ENCODE measurements around the gene EYA4. TPM values are rescaled to one million over a fixed set of nuclear protein-coding genes. Genes with fewer than 3 reads are reported as not detected.

EYA4 gene
- total RNA-seq, 1 donor from 2014 or later, result 24.2 TPM

DNA sequence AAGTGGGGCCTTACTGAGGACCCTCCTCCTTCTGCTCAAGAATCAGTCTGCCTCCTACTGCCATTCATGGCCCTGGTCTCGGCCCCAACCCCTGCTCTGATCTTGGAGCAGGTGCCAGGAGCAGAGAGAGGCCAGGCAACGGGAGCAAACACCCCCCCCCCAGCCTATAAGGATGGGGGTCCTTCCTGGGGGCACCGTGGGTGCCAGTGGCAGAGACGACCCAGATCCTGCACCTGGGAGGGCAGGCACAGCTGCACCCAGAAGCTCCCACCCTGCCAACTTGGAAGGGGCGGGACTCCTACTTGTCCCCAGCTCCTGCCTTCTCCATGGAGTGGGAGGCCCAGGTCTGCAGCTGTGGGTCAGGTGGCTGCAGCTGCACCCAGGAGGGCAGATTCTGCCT lies 183.2 kb downstream of the EYA4 start:
- no peak for DNase-seq (ENCODE audit: low spot score)
- intact Hi-C loops (cut with DNase I), result no loop called here

DNA sequence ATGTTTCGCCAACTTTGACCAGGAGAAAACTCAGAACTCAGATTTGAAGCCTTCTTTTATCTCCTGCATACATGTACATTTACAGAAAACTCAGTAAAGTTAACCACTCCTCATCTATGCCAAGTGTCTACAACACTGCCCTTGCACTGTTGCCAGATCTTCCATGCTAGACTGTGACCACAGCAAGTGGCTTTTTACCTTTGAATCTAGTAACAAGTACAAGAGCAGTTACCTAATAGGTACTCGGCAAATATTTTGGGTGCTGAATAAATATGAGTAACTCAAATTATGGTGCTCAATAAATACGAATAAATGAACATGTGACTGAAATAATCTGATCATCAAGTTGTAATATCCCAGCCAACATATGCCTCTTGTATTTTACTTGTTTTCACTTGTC lies 184.9 kb downstream of the EYA4 start:
- intact Hi-C loops (cut with DNase I), result no loop called here
- DNase-seq (ENCODE audit: low spot score), result no peak

DNA sequence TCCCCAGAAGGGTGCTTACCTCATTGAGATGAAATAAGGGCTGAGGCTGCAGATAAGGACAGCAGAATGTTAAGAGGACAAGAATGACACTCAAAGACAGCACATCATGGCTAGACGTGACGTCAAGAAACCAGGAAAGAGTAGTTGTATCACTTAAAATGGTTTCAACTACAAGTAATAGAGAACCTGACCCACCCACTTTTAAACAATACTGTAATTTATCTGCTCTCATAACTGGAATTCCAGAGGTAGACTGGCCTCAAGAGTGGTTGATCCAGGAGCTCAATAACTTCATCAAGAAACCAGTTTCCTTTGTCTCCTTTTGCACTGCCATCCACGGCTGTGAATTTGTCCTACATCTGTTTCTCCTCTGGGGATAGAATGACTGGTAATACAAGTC lies 187.1 kb downstream of the EYA4 start:
- intact Hi-C loops (cut with DNase I), result no loop called here
- DNase-seq (ENCODE audit: low spot score), result no peak

DNA sequence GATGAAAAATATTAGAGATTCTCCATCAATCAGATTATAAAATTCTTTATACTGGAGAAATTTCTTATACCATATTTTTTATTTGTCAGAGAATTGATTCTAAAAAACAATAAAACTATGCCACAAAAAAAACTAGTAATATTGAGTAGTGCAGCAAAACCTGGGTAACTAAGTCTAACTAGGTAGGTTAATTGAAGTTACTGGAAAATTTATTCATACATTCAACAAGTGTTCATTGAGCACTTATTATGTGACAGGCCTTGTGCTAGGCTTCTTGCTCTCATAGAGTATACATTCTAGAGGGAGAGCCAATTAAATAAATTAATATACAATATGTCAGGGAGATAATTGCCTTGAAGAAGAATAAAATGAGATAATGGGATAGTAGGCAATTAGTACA lies 189.4 kb downstream of the EYA4 start:
- no peak for DNase-seq (ENCODE audit: low spot score)
- intact Hi-C loops (cut with DNase I), result no loop called here

DNA sequence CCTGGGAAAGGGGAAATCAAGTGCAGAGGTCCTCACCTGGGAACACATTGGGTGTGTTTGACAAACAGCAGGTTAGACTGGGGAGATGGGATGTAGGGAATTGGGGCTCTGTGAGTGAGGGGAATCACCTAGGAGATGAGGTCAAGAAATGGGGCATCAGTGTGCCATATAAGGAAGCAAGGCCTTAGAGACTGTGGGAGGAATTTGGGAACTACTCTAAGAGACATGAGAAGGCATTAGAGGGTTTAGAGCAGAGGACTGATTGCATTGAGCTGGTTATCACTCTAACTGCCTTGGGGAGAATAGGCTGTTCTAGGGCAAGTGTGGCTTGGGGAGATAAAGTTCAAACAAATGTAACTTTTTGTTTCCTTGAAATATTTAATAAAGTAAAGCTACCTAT lies 189.9 kb downstream of the EYA4 start:
- intact Hi-C loops (cut with DNase I), result no loop called here
- DNase-seq (ENCODE audit: low spot score), result no peak

DNA sequence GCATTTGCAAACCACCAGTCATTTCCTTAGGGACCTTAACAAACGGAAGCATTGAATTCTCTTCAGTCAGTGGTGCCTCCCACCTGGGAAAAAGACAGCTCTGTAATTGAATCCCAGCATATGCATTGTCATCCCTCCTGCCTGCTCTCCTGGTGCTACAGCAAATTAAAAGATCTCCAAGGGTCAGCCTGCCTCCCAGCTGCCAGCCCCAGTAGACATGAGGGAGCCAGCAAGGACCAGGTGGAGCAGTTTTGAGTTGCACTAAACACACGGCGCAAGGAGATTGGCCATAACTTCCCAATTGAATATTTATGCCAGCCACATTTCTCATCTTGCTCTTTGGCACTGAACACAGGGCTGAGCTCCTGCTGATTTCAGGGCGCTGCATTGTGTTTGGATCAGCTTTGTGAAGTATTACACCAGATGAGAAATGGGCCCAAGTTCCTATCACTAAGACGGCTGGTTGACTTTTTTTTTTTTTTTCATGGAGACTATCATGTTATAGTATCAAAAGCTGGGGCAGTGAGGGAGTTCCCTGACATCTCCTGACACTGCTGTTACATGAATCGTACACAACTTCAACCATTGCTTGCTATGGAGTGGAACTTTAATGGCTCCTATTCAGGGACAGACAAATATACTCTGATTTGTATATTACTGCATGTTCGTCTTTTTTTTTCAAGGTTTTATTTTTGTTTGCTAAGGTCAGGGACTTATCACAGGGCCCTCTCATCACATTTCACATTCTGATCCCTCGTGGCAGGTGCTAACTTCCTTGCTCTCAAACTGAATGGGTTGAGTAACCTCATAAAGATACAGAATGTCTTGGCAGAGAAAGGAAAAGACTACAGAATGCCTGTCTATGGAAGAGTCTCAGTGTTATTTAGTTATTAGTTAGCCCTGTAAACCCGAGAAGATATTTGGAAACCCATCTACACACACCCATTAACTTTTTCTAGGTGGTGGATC lies 191.1 kb downstream of the EYA4 start:
- DNase-seq (ENCODE audit: low spot score), result no peak
- intact Hi-C loops (cut with DNase I), result no loop called here

DNA sequence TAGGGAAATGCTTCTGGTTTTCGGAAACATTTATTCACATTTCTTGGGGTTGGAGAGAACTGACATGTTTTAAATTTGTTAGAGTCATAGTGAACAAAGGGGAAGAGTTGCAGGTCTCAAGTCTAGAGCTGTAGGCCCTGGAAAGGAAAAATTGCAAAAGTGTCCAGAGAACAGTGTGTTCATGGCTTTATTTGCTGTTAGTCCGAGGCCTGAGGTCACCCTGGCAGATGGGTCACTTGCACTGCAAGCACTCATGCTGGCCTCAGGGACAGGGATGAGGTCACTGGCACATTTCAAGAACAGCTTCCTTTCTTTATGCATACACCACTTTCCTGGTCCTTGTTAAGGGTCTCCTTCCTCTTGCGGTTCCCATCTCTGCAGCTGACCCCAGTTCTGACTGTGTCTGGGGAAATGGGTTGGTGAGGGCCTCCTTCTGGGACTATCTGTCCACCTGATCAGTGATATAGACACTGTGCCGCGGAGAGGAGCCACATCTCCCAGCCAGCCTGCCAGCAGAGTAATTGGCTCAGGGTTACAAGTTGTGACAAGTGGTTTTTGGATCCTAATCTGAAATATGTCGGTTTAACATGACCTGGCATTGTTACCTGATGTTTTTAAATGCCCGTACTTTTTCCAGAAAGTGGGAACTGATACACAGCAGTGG lies 194.0 kb downstream of the EYA4 start:
- intact Hi-C loops (cut with DNase I), result no loop called here
- DNase-seq (ENCODE audit: low spot score), result no peak

DNA sequence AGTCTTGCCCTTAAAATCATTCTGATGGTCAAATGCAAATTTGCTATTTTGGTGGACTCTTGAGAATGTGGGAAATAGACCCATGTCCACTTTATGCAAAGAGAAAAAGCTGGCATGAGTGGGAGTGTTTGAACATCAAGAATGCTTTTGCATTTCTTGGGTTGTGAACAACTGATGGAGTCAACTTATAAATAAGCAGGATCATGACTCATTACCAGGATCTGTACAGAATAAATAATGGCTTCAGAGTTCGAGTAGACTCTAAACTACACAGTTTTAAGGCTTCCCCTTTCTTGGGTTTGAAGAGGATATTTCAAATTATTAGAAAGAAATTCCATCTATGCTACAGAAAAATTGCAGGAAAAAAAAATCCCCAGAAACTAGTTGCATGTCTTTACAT lies 195.5 kb downstream of the EYA4 start:
- intact Hi-C loops (cut with DNase I), result no loop called here
- DNase-seq (ENCODE audit: low spot score), result no peak

DNA sequence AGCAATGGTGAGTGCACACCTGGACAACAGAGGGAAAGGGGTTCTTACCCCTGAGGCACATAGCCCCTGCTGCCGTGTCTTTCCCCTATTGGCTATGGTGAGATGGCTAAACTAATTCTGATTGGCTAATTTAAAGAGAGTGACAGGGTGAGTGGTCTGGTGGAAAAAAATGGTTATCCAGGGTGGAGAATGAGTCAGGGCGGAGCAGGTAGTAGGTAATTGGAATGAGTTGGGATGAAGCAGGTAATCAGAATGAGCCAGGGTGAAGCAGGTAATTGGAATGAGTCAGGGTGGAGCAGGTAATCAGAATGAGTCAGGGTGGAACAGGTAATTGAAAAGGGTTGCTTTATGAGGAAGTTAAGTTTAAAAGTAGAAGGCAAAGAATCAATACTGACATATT lies 200.3 kb downstream of the EYA4 start:
- DNase-seq (ENCODE audit: low spot score), result no peak
- intact Hi-C loops (cut with DNase I), result no loop called here

DNA sequence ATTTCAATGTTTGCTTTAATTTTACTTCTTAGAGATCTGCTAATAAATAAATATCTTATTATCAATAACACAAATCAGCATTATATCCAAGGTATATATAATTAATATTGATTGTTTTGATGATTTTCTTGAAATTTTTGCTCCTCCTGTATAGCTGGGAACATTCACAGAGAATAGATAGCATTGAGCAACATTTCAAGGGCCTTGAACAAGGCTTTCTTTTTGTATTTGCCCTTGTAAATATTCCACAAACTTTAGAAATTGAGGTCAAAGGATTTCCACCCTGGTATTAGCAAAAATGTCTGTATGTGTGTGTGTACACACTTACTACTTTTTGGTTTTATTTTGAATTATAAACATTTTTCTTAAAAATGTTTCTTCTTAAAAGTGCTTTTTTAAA lies 205.6 kb downstream of the EYA4 start:
- no peak for DNase-seq (ENCODE audit: low spot score)
- intact Hi-C loops (cut with DNase I), result no loop called here

DNA sequence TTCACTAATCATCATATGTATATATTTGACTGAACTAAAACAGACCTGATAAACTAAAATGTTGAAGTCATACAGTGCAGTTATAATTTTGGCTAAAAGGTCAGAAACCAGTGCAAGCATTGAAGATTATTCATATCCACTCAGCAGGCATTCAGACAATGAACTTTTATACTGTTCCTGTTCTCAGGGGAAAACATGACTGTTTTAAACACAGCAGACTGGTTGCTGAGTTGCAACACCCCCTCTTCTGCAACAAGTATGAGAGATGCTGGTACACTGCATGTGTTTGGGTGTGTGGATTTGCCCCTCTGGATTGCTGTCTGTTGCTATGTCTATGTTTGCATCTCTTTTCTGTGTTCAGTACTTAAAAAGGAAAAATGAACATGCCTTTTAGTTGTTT lies 206.8 kb downstream of the EYA4 start:
- no peak for DNase-seq (ENCODE audit: low spot score)
- intact Hi-C loops (cut with DNase I), result no loop called here

DNA sequence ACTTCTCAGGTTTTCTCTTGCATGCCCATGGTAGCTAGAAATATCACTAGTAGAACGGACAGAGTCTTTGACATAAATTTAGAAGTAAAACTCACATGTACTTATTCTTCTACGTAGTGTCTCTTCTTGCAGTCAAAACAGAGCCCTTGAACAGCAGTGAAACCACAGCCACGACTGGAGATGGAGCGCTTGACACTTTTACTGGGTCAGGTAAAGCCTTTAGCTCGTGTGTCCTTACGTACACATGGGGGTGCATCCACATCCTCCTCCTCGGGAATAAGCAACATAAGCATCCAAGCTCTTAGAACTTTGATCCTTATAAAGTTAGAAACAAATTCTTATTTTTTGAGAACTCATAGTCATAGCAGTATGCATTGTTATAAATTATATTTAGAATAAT lies 215.3 kb downstream of the EYA4 start:
- intact Hi-C loops (cut with DNase I), result no loop called here
- no peak for DNase-seq (ENCODE audit: low spot score)

DNA sequence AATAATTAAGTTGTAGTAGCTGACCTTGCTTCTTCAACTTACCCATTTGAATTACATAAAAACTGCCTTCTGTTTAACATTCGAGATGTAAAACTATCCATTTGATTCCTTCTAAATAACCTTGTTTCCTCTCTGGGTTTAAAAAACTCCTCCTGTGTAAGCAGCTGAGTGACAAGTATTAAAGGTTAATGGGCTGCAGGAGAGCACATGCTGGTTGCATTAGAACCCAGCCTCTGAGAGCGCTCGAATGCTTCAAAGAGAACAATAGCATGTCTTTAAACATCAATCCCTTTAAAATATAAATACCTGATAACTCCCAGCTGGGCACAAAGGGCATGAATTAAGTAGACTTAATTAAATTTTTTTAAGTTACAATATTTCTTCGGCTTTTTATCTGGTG lies 215.8 kb downstream of the EYA4 start:
- intact Hi-C loops (cut with DNase I), result no loop called here
- no peak for DNase-seq (ENCODE audit: low spot score)

DNA sequence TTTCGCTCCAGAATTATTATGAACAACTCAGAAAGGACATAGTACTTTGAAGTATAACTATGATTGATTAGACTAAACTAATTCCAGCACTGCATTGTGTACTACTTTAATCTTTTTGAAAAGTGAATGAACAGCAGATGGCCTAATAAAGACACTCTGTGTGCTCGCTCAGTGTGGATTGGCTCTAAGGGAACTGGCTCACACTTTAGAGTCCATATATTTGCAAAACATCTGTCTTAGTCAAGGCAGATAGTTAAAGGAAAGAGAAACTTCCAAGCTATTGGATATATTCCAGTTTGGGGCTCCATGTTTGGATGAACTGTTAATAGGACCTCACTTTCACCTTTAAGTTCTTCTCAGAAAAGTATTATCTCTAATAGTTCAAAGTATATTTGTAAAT lies 218.9 kb downstream of the EYA4 start:
- intact Hi-C loops (cut with DNase I), result no loop called here
- no peak for DNase-seq (ENCODE audit: low spot score)

DNA sequence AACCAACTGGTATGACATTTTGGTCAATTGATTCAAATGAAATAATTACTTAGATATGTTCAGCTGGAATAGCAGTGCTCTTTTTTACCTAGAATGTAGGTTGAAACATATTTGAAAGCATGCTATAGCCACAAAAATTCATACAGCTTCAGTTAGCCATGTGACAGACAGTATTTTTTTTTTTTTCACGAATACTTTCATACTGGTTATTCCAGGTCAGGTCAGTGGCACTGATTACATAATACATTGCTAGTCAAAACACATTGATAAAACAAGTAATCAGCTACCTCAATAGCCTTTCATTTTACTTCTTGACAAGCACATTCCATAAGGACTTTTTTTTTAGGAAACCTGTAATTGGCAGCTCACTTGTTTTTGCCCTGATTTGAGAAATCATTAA lies 222.6 kb downstream of the EYA4 start:
- intact Hi-C loops (cut with DNase I), result no loop called here
- no peak for DNase-seq (ENCODE audit: low spot score)

DNA sequence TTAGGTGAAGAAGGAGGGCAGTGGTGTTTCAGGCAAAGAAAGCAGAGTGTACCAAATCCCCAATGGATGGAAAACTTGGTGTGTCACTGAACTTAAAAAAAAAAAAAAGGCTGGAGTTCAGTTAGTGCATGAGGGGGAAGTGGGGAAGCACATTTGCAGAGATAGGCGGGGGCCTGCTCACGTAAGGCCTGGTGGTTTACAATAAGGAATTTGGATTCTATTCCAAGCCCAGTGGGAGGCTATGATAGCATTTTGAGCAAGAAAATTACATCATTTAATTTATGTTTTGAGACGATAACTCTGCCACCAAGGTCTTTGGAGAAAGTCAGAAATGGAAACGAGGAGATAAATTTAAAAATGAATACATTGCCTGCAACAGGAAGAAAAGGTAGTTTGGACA lies 225.5 kb downstream of the EYA4 start:
- DNase-seq (ENCODE audit: low spot score), result no peak
- intact Hi-C loops (cut with DNase I), result no loop called here

DNA sequence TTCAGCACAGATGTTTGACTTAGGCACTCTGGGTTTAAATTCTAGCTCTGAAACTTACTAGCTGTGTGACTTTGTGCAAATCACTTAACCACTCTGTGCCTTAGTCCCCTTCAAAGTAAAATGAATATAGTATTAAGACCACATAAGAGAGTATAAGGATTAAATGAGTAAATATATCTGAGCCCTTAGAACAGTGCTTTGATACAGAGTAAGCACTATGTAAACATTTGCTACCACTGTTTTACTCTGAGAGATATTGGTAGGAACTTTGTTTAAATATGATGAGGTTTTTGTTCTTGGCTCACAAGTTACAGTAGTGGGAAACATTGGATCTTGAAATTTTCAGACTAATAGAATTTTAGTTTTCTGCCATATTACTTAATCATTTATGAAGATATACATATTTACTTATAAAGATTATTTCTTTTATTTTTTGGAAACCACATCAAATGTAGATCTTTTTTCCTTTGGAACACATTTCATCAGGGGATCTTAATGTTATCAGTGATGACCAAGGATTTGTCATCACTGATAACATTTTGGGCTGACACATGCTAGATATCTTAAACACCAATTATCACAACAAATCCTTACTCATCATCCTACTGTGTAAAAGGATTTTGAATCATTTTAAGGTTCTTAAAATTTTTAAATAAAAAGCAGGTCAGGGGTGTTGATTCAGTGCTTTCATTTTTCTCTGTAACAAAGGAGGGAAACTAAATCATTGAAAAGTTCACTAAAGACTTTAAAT lies 226.2 kb downstream of the EYA4 start:
- DNase-seq (ENCODE audit: low spot score), result no peak
- intact Hi-C loops (cut with DNase I), result no loop called here

DNA sequence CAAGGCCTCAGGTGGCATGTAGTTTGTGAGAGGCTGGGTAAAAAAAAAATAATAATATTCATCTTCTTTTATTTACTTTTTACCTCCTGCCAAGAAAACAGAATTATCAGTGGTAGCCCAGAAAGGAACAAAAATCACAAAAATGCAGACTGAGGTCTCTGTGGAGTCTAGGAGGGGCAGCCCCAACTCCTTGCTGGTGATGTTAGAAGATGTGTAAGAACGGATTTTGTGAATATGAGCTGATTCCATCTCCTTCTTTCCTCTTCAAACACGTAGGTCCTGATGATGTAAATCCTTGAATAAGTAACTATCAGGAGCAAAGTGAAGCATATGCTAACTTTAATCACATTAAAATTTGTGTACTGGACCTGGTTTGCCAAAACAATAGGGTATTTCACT lies 226.8 kb downstream of the EYA4 start:
- DNase-seq (ENCODE audit: low spot score), result no peak
- intact Hi-C loops (cut with DNase I), result no loop called here

DNA sequence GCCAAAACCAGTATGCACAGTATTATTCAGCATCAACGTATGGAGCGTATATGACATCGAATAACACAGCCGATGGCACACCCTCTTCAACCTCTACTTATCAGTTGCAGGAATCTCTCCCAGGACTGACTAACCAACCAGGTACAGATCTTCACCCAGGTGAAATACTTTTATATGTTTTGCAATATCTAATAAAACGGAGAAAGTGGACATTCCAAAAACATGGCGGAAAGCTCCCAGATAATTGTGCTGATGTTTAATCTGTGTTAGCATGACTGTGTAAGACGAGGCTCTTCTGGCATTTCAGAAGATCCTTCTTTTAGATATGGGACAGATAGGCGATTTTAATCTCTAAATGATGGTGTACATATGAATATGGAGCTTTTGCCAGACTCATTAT lies 227.4 kb downstream of the EYA4 start:
- intact Hi-C loops (cut with DNase I), result no loop called here

DNA sequence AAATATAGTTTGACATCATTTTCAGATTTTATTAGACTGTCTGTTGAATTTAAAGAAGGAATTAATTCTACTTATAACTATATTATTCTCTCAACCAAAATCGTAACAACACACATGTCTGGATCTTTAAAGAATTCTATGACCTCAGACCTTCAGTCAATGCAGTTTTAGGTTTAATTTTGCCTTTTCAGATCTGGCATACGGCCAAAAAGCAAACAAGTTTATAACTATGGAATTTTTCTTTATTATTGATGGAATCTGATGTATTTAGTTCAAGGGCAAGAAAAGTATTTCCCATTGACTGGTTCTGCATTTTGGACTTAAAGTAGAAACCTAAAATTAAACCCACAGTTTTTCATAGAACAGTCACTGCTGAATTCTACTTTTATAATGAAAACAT lies 233.4 kb downstream of the EYA4 start:
- intact Hi-C loops (cut with DNase I), result no loop called here
- no peak for DNase-seq (ENCODE audit: low spot score)

More for the DNA sequence above, 227.4 kb downstream of the EYA4 start:
- DNase-seq (ENCODE audit: low spot score), result no peak

DNA sequence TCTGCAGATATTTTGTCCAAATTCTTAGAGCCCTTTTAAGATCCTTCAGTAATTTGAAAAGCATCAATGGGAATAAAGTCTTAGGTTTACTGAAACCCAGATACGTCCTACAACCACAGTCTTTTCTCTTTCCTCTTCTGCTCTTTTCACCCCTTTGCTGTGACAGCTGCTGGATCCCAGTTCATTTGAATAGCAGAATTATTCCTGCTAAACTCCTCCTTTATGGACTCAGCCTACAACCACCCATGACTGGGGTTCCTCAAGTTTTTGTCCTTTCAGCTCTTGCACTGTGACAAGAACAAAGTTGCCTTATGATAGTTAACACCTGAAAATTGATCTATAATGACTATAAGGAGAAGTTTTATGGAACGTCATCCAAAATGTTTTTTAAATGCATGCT lies 237.5 kb downstream of the EYA4 start:
- intact Hi-C loops (cut with DNase I), result no loop called here
- no peak for DNase-seq (ENCODE audit: low spot score)

All from cardiac septum (tissue), 1 donor.